ENCODE data around the gene HABP4. TPM values are rescaled to one million over a fixed set of nuclear protein-coding genes. Genes with fewer than 3 reads are reported as not detected.

The HABP4 gene
- 20.9 TPM for total RNA-seq
- 37.5 TPM for polyA plus RNA-seq (ENCODE audit: insufficient read depth, low read depth, low replicate concordance)
- long read RNA-seq, donor 1, partial matches to known transcripts = 0 of 4 reads
- long read RNA-seq, donor 1, other reads (novel, unspliced or antisense) = 0 of 4 reads
- long read RNA-seq, donor 2, transcript HABP4-201 (8 exons, 2,615 nt) = major isoform, 6 of 17 reads
- long read RNA-seq, donor 2, partial matches to known transcripts = 11 of 17 reads
- long read RNA-seq, donor 2, other reads (novel, unspliced or antisense) = 0 of 17 reads
- long read RNA-seq, donor 3, partial matches to known transcripts = 8 of 10 reads
- long read RNA-seq, donor 3, other reads (novel, unspliced or antisense) = 0 of 10 reads
- long read RNA-seq, donor 4, transcript HABP4-201 (8 exons, 2,615 nt) = major isoform, 9 of 9 reads
- long read RNA-seq, donor 4, partial matches to known transcripts = 0 of 9 reads
- long read RNA-seq, donor 4, other reads (novel, unspliced or antisense) = 0 of 9 reads
- long read RNA-seq, donor 5 = 0 reads
- long read RNA-seq, donor 6, partial matches to known transcripts = 0 of 3 reads
- long read RNA-seq, donor 6, other reads (novel, unspliced or antisense) = 0 of 3 reads
- long read RNA-seq, donor 7, transcript HABP4-201 (8 exons, 2,615 nt) = major isoform, 75 of 93 reads
- long read RNA-seq, donor 7, partial matches to known transcripts = 2 of 93 reads
- long read RNA-seq, donor 7, other reads (novel, unspliced or antisense) = 16 of 93 reads
- long read RNA-seq, donor 8, partial matches to known transcripts = 11 of 14 reads
- long read RNA-seq, donor 8, other reads (novel, unspliced or antisense) = 0 of 14 reads
- long read RNA-seq, donor 9, partial matches to known transcripts = 0 of 4 reads
- long read RNA-seq, donor 9, other reads (novel, unspliced or antisense) = 0 of 4 reads
- long read RNA-seq, donor 10, transcript HABP4-201 (8 exons, 2,615 nt) = major isoform, 8 of 8 reads
- long read RNA-seq, donor 10, partial matches to known transcripts = 0 of 8 reads
- long read RNA-seq, donor 10, other reads (novel, unspliced or antisense) = 0 of 8 reads

GRCh38 chr9:96449845-96450612 lies at the start of gene HABP4:
TSS of gene HABP4 (plus strand) at chr9:96450169. CDS start at chr9:96450280, 111 bp downstream.
- peak; percentile 9 for TF ChIP-seq CTCF (IDR thresholded peaks at IDR 0.05; ENCODE audit: borderline replicate concordance, extremely low read depth, insufficient read depth)
- peak; percentile 96 to 99 (median 97) for DNase-seq
- peaks cover 3% of the 10 kb centered on the region for H3K27me3 ChIP-seq (ENCODE audit: control insufficient read depth, insufficient read depth, low read length)
- no peaks in the 10 kb centered on the region for H3K36me3 ChIP-seq (ENCODE audit: control insufficient read depth in 2 of 3, insufficient read depth in 3 of 3, low read length in 3 of 3)
- peaks cover 0 to 6% (median 0%) of the 10 kb centered on the region in 3 donors for H3K4me1 ChIP-seq (ENCODE audit: control insufficient read depth in 2 of 3, insufficient read depth in 2 of 3, low read depth in 1 of 3, low read length in 3 of 3)
- peak within 1 kb of the TSS; percentile 74 to 87 for H3K27ac ChIP-seq (ENCODE audit: low read depth in 2 of 2, low read length in 2 of 2)
- intact Hi-C loops (cut with DNase I) = no loop called here
- H3K9me3 ChIP-seq (ENCODE audit: control insufficient read depth in 2 of 3, insufficient read depth in 1 of 3, low read length in 3 of 3) = no peaks in the 10 kb centered on the region
- no peak for FAIRE-seq
- peak within 1 kb of the TSS; percentile 68 to 86 (median 84) for H3K9ac ChIP-seq (ENCODE audit: low read length in 3 of 3)
- H3K4me3 ChIP-seq (ENCODE audit: low read length in 3 of 3) = peak within 1 kb of the TSS; percentile 73 to 92 (median 83)

- FAIRE-seq (no peak), DNase-seq (no peak)
- no peaks in the 10 kb centered on the region for H3K4me1 ChIP-seq (ENCODE audit: control insufficient read depth in 2 of 3, insufficient read depth in 2 of 3, low read depth in 1 of 3, low read length in 3 of 3)
- H3K27me3 ChIP-seq (ENCODE audit: control insufficient read depth, insufficient read depth, low read length) = no peaks in the 10 kb centered on the region
- no peak overlapping the region for H3K27ac ChIP-seq (ENCODE audit: low read depth in 2 of 2, low read length in 2 of 2)
- H3K36me3 ChIP-seq (ENCODE audit: control insufficient read depth in 2 of 3, insufficient read depth in 3 of 3, low read length in 3 of 3) = no peaks in the 10 kb centered on the region
- H3K9ac ChIP-seq (ENCODE audit: low read length in 3 of 3) = no peak overlapping the region
- TF ChIP-seq CTCF (IDR thresholded peaks at IDR 0.05; ENCODE audit: borderline replicate concordance, extremely low read depth, insufficient read depth) = no peak
- no peak overlapping the region for H3K4me3 ChIP-seq (ENCODE audit: low read length in 3 of 3)
- H3K9me3 ChIP-seq (ENCODE audit: control insufficient read depth in 2 of 3, insufficient read depth in 1 of 3, low read length in 3 of 3) = no peaks in the 10 kb centered on the region
- intact Hi-C loops (cut with DNase I) = no loop called here
Measured at GRCh38 chr9:96408409-96409280, 41.3 kb upstream of the HABP4 start.

All from kidney (tissue), 22 donors.